Right lobe of liver (tissue), 6 donors: ENCODE data around the gene PPP1R12B. TPM values are rescaled to one million over a fixed set of nuclear protein-coding genes. Genes with fewer than 3 reads are reported as not detected.
"Not testable (repeated sequence)": the region's sequence is repeated elsewhere in the genome, so short reads cannot be mapped to it uniquely, and the experiment has no call there.

Experiments
- ATAC-seq, 4 donors: fragments of 200-7000 bp; cut with Tn5 transposase; one replicate each; pipeline ENCODE4 v1.9.1; 2020; ENCODE audit warnings: mild to moderate bottlenecking in 4 of 4, moderate library complexity in 4 of 4
- DNase-seq, 3 donors: peaks; one replicate each; pipeline ENCODE4 v3.0.0-alpha.2; 2020
- H3K27ac ChIP-seq, 3 donors: fragments of 200-600 bp; one replicate each; pipeline ENCODE4 v1.8.0; 2022
- H3K27me3 ChIP-seq, 2 donors: fragments of 200-600 bp; one replicate each; pipeline ENCODE4 v1.8.0; 2022
- H3K36me3 ChIP-seq, 4 donors: fragments of 200-600 bp; sonication (generic) in 1 of 4; one replicate each; pipeline versions ENCODE4 v1.5.1 to v1.8.0; 2017 to 2022; ENCODE audit warnings: control low read depth in 1 of 4
- H3K4me1 ChIP-seq, 4 donors: fragments of 200-600 bp; sonication (generic) in 1 of 4; one replicate each; pipeline versions ENCODE4 v1.5.1 to v1.8.0; 2017 to 2022; ENCODE audit warnings: control low read depth in 1 of 4
- H3K4me3 ChIP-seq, 3 donors: fragments of 200-600 bp; one replicate each; pipeline ENCODE4 v1.8.0; 2022
- H3K9me3 ChIP-seq, 4 donors: fragments of 200-600 bp; sonication (generic) in 1 of 4; one replicate each; pipeline versions ENCODE4 v1.5.1 to v1.8.0; 2017 to 2022; ENCODE audit warnings: control low read depth in 1 of 4
- POLR2A ChIP-seq: fragments of 450-650 bp; IDR thresholded peaks from one replicate; pipeline ENCODE4 v1.6.1; 2017; ENCODE audit warnings: antibody characterized with exemption, mild to moderate bottlenecking
- WGBS: methylation state at CpG from one replicate; pipeline ENCODE4 v1.1.6; 2018; ENCODE audit warnings: low coverage, low lambda C conversion rate; ENCODE audit not compliant: insufficient coverage; ENCODE audit errors: missing lambda C conversion rate; 5-methylcytosine and 5-hydroxymethylcytosine counted together
- intact Hi-C, 2 donors: fragments of 100-400 bp; cut with DNase I; formaldehyde crosslinking; loops; one replicate each; pipeline versions ENCODE4 v1.11.2 to v1.14.1; 2022
- total RNA-seq, 6 experiments: library from RNA; depleted of rRNA in 2 of 6; stranded (reverse); fragments of >200 nt in 2 of 6; fragmentation: NEBNext Ultra II Directional in 3 of 6; extraction: Animal tissue kit (Norgen Biotek cat#: 25700) in 3 of 6; gene quantifications; one replicate each; pipeline versions ENCODE4 v1.1.0 to v1.2.4, GENCODE V29; 2016 to 2023
- TF ChIP-seq, protein P1 (sequence below), 4 donors: fragments of 200-600 bp in 3 of 4; fragments of 450-650 bp in 1 of 4; IDR thresholded peaks; one replicate each; pipeline versions ENCODE4 v1.5.1 to v1.8.0; 2016 to 2022; ENCODE audit warnings: antibody characterized with exemption in 4 of 4, mild to moderate bottlenecking in 2 of 4
- donor health status: DM: no; HTN: yes; CAD: no.
- donor health status: DM: no; HTN: no; CAD: no.
- donor health status: DM: no; HTN: no; CAD: no.
- donor health status: DM: no; HTN: yes; CAD: no.
- donor health status: DM: no; HTN: yes; CAD: no.

The PPP1R12B gene
- total RNA-seq, 6 experiments from 2014 or later: 13.7 to 22.2 (median 16.6) TPM

DNA sequence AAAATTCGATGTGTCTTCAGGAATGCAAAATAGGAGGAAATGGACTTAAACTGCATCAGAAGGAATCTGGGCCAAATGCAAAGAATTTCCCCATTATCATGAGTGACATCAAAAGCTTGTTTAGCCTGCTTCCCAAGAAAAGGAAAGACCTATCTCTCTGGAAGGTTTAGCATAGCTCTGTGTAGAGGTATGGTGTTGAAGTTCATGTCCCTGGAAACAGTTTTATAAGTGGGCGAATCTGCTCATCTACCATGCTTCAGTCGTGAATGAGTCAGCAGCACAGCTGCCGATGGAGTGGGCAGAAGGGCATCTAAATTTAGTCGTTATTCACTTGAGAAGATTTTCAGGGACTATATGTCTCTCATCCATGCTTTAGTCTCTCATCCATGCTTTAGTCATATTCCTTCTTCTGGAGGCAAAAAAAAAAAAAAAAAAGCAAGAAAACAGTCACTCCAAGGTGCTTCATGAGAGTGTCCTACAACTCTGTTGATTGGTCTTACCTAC is 62.4 kb downstream of the PPP1R12B start:
- intact Hi-C loops, DNase-seq, H3K27ac ChIP-seq, H3K27me3 ChIP-seq, H3K36me3 ChIP-seq, H3K9me3 ChIP-seq, ATAC-seq, H3K4me1 ChIP-seq, H3K4me3 ChIP-seq: not testable (repeated sequence)
- 61% methylated on average over 5 of the region's 5 CpGs for WGBS

DNA sequence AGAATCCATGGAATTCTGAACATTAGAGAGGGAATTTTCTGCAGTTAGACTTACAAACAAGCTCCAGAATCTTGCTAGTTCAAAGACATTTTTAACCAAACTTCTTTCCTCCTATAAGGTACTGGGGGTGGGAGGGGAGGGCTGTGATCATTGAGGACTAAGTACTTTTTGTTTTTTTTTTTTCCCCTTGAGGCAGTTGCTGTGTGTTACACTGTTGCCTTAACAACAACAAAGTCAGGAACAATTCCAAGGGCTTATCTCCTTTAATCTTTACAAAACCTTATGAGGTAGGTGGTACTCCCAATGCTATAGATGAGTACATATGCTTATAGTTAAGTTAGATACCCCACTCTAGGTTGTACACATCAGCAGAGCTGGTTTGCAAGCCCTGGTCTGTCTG is 62.9 kb downstream of the PPP1R12B start:
- Histone ChIP-seq H3K27me3 (no peaks in the 10 kb centered on the region), H3K4me1 (peaks cover 0 to 9% (median 0%) of the 10 kb centered on the region in 4 donors), H3K4me3 (no peak overlapping the region), H3K36me3 (no peaks in the 10 kb centered on the region), H3K9me3 (no peaks in the 10 kb centered on the region), H3K27ac (no peak overlapping the region)
- DNase-seq (no peak), ATAC-seq (no peak)
- intact Hi-C loops: no loop called here
- TF ChIP-seq POLR2A: no peak
- TF ChIP-seq, protein P1, sequence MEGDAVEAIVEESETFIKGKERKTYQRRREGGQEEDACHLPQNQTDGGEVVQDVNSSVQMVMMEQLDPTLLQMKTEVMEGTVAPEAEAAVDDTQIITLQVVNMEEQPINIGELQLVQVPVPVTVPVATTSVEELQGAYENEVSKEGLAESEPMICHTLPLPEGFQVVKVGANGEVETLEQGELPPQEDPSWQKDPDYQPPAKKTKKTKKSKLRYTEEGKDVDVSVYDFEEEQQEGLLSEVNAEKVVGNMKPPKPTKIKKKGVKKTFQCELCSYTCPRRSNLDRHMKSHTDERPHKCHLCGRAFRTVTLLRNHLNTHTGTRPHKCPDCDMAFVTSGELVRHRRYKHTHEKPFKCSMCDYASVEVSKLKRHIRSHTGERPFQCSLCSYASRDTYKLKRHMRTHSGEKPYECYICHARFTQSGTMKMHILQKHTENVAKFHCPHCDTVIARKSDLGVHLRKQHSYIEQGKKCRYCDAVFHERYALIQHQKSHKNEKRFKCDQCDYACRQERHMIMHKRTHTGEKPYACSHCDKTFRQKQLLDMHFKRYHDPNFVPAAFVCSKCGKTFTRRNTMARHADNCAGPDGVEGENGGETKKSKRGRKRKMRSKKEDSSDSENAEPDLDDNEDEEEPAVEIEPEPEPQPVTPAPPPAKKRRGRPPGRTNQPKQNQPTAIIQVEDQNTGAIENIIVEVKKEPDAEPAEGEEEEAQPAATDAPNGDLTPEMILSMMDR (IDR thresholded peaks at IDR 0.05): no peak

DNA sequence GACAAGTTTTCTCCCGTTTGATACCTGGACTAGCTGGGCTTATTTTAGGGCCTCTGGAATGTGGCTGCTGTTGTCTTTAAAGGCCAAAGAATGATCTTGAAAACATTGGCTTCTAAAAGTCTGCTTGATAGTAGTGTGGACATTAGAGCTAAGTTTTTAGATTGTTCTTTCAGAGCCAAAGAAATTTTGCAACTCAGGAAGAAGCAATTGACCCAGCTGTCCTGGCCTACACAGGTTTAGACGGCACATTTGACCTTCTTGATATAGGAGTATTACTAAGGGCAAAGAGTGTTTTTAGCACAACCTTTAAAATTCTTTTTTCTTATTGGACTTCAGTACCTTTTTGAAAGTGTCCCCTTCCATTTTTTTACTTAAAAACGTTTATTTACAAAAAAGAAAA is 63.9 kb downstream of the PPP1R12B start:
- ATAC-seq: peak; percentile 82 to 95 (median 87)
- H3K36me3 ChIP-seq, H3K4me1 ChIP-seq, H3K9me3 ChIP-seq, H3K27me3 ChIP-seq, H3K4me3 ChIP-seq, intact Hi-C loops, DNase-seq: not testable (repeated sequence)
- 18% methylated on average over 3 of the region's 3 CpGs for WGBS
- H3K27ac ChIP-seq: peak overlapping the region in 1 of 3 donors; percentile 40

DNA sequence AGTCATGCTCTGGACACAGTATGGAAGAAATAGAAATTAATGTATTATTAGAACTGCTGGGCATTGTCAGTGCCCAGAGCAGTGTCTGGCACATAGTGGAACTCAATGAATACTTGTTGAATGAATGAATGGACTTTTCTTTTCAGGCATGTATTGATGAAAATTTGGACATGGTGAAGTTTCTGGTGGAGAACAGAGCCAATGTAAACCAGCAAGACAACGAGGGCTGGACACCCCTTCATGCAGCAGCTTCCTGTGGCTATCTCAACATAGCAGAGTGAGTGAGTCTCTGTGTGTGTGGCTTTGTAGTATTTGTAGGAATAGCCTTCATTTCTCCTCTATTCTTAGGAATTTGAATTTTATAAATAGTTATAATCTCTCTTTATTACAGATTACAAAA is 68.1 kb downstream of the PPP1R12B start:
- Histone ChIP-seq H3K27ac (no peak overlapping the region), H3K4me1 (peaks cover 0 to 9% (median 0%) of the 10 kb centered on the region in 4 donors), H3K4me3 (no peak overlapping the region), H3K36me3 (no peaks in the 10 kb centered on the region), H3K27me3 (no peaks in the 10 kb centered on the region), H3K9me3 (no peaks in the 10 kb centered on the region)
- WGBS: 13% methylated on average over 1 of the region's 1 CpG
- ATAC-seq: no peak
- intact Hi-C loops: no loop called here
- TF ChIP-seq, protein P1 (IDR thresholded peaks at IDR 0.05): no peak
- TF ChIP-seq POLR2A: no peak
- no peak for DNase-seq

DNA sequence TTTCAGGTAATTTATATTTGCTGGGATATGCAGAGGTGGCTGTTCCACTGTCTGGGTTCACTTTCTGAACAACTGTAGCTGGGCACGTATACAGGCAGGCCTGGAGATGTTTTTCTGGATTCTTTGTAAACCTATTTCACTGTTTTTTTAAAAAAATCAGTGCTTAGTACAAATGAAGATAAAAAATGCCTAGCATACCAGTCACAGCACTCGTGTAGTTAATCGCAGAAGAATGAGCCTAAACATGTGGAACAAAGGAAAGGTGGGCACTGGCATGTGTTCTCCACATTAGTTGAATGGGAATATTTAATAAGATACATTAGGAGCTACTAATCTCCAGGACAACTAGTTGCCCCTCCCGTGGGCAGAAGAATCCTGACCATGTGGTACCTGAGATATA is 68.6 kb downstream of the PPP1R12B start:
- H3K9me3 ChIP-seq, H3K27ac ChIP-seq, H3K4me1 ChIP-seq, DNase-seq, ATAC-seq, H3K4me3 ChIP-seq, H3K36me3 ChIP-seq, intact Hi-C loops, H3K27me3 ChIP-seq: not testable (repeated sequence)
- 87% methylated on average over 4 of the region's 4 CpGs for WGBS

DNA sequence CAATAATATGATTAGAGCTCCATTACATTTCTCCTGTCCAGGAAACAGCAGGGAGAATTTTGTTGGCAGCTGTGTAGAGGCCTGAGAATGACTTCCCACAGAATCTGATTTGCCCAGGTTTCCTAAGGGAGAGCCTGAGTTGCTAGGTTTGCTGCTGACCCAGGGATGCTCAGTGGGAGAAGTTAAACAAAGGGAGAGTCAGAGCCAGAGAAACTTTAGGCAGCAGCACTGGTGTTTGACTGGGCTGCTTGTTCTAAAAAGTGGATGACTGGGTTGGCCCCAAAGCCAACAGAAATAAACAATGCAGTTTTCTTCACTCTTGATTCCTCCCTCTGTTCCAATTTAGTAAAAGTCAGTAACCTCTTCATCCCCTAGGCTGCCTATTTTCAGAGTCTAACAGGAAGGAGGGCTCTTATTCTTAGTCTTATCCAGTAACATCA is 69.3 kb downstream of the PPP1R12B start:
- intact Hi-C loops, H3K27me3 ChIP-seq, H3K27ac ChIP-seq, H3K9me3 ChIP-seq, DNase-seq, ATAC-seq, H3K4me1 ChIP-seq, H3K4me3 ChIP-seq, H3K36me3 ChIP-seq: not testable (repeated sequence)

DNA sequence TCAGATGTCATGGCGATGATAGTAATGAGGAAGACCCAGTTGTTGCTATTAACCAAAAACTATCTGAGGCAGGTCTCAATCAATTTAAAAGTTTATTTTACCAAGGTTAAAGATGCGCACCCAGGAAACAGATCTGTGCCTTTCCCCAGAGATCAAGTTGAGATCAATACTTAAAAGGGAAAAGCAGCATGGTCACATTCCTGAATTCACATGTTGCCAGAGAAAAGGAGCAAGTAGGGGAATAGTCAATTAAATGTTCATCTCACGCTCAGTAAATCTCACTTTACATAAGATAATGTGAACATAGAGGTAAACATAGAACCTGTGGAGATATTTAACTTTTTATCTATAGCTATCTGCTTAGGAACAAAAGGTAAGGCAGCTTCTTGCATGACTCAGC is 71.2 kb downstream of the PPP1R12B start:
- DNase-seq: not testable (repeated sequence)
- 83% methylated on average over 3 of the region's 3 CpGs for WGBS

DNA sequence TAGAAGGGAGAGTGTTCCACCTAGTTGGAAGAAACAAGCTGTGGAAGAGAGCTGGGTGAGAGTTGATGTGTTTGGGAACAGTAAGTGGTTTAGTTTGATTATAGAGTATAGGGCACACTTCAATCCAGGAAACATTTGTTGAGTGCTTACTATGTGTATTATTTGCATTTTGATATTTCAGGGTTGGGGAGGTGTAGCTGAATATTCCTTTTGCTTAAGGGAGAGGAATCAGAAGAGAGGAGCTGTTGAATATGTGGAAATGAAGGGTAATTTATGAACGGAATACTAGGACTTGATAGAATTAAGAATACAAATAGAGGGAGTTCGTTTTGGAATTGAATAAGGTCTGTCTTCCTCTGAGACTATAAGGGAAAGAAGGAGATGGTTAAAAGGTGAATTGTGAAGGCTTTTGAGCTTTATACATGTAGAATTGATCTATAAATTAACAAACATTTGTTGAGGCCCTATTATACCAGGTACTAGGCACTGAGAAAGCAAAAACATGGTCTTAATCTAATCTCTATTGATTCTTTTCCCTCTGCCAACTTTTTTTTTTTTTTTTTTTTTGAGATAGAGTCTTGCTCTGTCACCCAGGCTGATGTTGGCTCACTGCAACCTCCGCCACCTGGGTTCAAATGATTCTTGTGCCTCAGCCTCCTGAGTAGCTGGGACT is 72.1 kb downstream of the PPP1R12B start:
- H3K4me1 ChIP-seq, H3K4me3 ChIP-seq, DNase-seq, H3K27me3 ChIP-seq, intact Hi-C loops, H3K9me3 ChIP-seq, H3K36me3 ChIP-seq, ATAC-seq, H3K27ac ChIP-seq: not testable (repeated sequence)
- 77% methylated on average over 2 of the region's 3 CpGs for WGBS

More for the DNA sequence above, 71.2 kb downstream of the PPP1R12B start:
- H3K27me3 ChIP-seq, intact Hi-C loops, H3K27ac ChIP-seq, H3K4me3 ChIP-seq, H3K36me3 ChIP-seq, H3K9me3 ChIP-seq, ATAC-seq, H3K4me1 ChIP-seq: not testable (repeated sequence)

DNA sequence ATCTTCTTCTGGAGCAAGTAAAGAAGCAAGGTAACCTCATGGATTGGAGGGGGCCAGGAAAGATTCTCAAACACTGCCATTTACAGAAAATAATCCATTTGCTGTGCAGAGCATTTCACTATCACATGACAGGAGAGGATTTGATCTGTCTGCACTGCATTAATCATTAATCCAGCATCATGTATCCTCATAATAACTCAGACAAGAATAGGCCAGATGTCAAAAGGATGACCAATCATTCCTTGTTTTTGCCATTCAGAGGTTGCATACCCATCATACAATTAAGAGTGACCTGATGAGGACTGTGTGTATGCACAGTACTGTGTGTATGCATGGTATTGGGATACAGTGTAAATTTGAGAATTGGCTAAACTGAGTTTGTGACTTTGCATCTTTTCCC is 74.2 kb downstream of the PPP1R12B start:
- H3K27ac ChIP-seq: not testable (repeated sequence)
- ATAC-seq: peak in 3 of 4 donors; percentile 43 to 66 (median 56)

DNA sequence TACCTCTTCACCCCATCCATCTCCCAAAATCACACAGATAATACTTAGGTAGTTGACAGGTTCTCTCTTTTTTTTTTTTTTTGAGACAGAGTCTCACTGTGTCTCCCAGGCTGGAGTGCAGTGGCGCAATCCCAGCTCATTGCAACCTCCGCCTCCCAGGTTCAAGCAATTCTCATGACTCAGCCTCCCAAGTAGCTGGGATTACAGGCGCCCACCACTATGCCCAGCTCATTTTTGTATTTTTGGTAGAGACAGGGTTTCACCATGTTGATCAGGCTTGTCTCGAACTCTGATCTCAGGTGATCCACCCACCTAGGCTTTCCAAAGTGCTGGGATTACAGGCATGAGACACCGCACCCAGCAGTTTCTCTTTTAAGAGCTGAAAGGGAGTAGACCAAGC is 75.8 kb downstream of the PPP1R12B start:
- H3K4me3 ChIP-seq, intact Hi-C loops, H3K27ac ChIP-seq, H3K9me3 ChIP-seq, ATAC-seq, DNase-seq, H3K27me3 ChIP-seq, H3K36me3 ChIP-seq, H3K4me1 ChIP-seq: not testable (repeated sequence)
- WGBS: 97% methylated on average over 3 of the region's 5 CpGs

More for the DNA sequence above, 74.2 kb downstream of the PPP1R12B start:
- intact Hi-C loops, DNase-seq, H3K27me3 ChIP-seq, H3K9me3 ChIP-seq, H3K4me3 ChIP-seq, H3K36me3 ChIP-seq, H3K4me1 ChIP-seq: not testable (repeated sequence)
